SIG-M5 treated with dmso at 0.1 percent for 504 hours (cell line): ENCODE results near the gene ARHGAP22.

ENCODE experiments used
- DNase-seq: peaks from one replicate; lab custom pipeline; 2025; ENCODE audit not compliant: unreplicated experiment; lab: John Stamatoyannopoulos, UW

The ARHGAP22 gene

GRCh38 chr10:48535416-48536155 is 69.3 kb downstream of the ARHGAP22 start:
- DNase-seq = no peak

GRCh38 chr10:48533951-48534720 is 70.7 kb downstream of the ARHGAP22 start:
- DNase-seq = no peak

- DNase-seq = no peak
Measured at GRCh38 chr10:48533540-48533939, 71.3 kb downstream of the ARHGAP22 start.

GRCh38 chr10:48531486-48531885 is 73.4 kb downstream of the ARHGAP22 start:
- no peak for DNase-seq

- no peak for DNase-seq
Measured at GRCh38 chr10:48529331-48529730, 75.5 kb downstream of the ARHGAP22 start.

- no peak for DNase-seq
Measured at GRCh38 chr10:48527756-48528155, 77.1 kb downstream of the ARHGAP22 start.

GRCh38 chr10:48526846-48527505 is 77.9 kb downstream of the ARHGAP22 start:
- no peak for DNase-seq

- DNase-seq = no peak
Measured at GRCh38 chr10:48526011-48526821, 78.7 kb downstream of the ARHGAP22 start.

- DNase-seq = no peak
Measured at GRCh38 chr10:48525113-48525512, 79.8 kb downstream of the ARHGAP22 start.

- no peak for DNase-seq
Measured at GRCh38 chr10:48523820-48524758, 80.8 kb downstream of the ARHGAP22 start.

GRCh38 chr10:48523212-48523819 is 81.6 kb downstream of the ARHGAP22 start:
- no peak for DNase-seq

GRCh38 chr10:48522011-48522765 is 82.7 kb downstream of the ARHGAP22 start:
- DNase-seq = no peak

GRCh38 chr10:48520594-48520993 is 84.3 kb downstream of the ARHGAP22 start:
- DNase-seq = no peak

GRCh38 chr10:48520184-48520506 is 84.7 kb downstream of the ARHGAP22 start:
- no peak for DNase-seq

- DNase-seq = no peak
Measured at GRCh38 chr10:48519481-48520183, 85.2 kb downstream of the ARHGAP22 start.

GRCh38 chr10:48518986-48519385 is 85.9 kb downstream of the ARHGAP22 start:
- DNase-seq = no peak

- DNase-seq = no peak
Measured at GRCh38 chr10:48517911-48518811, 86.7 kb downstream of the ARHGAP22 start.
